LNCaP clone FGC (cell line): ENCODE data around the gene ASTN2.

ENCODE experiments used
- DNase-seq: peaks from one replicate; pipeline ENCODE4 v3.0.0-alpha.2; 2011; ENCODE audit warnings: low read depth
- H3K4me3 ChIP-seq: 2 replicates; pipeline ENCODE4 v1.5.1; 2011; ENCODE audit warnings: mild to moderate bottlenecking, low read depth, low read length, control low read depth
- CTCF ChIP-seq: IDR thresholded peaks from 2 replicates; pipeline ENCODE4 v1.5.1; 2012; ENCODE audit warnings: mild to moderate bottlenecking; ENCODE audit not compliant: control insufficient read depth, insufficient read depth; ENCODE audit errors: extremely low read depth

Gene ASTN2

DNA sequence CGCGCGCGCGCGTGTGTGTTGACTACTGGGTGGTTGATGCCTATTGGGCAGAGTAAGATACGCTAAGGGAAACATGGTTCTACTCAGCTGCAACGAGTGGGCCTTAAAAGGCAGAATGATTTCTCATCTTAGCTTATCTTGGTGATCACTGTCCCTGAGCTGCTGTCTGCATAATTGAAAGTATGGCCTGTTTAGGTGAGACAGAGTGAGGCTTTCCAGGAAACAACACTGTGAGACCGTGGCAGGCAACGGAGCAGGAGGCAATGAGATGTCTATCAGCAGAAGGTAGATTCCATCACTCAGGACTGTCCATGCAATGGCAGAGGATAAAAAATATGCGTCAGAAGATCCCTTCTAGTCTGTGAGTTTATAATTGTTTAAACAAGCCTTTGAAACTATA lies 450.6 kb downstream of the ASTN2 start:
- no peak overlapping the region for H3K4me3 ChIP-seq
- no peak for TF ChIP-seq CTCF
- DNase-seq = no peak

- DNase-seq = no peak
These were observed 455.0 kb downstream of the ASTN2 start for GRCh38 chr9:116959809-116960208.

GRCh38 chr9:116958881-116959280 lies 456.0 kb downstream of the ASTN2 start:
- no peak for DNase-seq
- no peak overlapping the region for H3K4me3 ChIP-seq
- TF ChIP-seq CTCF = no peak

More at GRCh38 chr9:116959809-116960208, 455.0 kb downstream of the ASTN2 start:
- no peak overlapping the region for H3K4me3 ChIP-seq
- TF ChIP-seq CTCF = no peak

GRCh38 chr9:116954731-116955130 lies 460.1 kb downstream of the ASTN2 start:
- no peak for TF ChIP-seq CTCF
- H3K4me3 ChIP-seq = no peak overlapping the region
- DNase-seq = no peak

DNA sequence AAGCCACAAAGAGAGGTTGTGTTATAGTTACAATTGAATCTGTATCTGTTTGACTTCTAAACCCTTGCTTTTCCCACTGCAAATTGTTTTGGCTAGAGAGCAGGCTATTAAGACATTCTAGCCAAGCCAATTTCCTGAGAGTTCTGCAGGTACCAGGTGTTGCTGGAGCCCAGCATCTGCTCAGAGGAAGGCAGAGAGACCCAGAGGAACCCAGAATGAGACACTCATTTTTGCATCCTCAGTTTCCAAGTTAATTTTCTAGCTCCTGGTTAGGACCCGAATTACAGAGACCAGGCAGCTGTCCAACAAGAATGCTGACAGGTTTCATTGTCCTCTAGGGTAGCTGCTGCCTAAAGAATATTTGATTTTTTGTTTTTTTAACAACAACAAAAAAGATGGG lies 461.6 kb downstream of the ASTN2 start:
- no peak for TF ChIP-seq CTCF

DNA sequence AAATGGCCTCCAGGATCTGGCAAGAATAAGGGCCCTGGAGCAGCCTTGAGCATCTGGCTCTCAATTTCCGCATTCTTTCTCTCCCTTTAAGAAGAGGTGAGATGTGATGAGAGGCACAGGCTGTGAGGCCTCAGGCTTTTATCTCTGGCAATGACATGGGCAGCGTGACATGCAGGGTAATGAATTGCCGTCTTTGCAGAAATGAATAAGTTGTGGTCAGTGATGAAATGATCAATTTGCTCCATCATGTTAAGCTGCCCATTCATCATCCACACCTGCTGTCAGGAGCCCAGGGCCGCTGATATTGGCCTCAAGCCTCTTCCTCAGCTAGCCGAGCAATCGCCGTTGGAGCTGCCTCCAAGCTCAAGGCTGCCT lies 462.4 kb downstream of the ASTN2 start:
- no peak overlapping the region for H3K4me3 ChIP-seq
- TF ChIP-seq CTCF = no peak
- DNase-seq = no peak

More for the DNA sequence above, 461.6 kb downstream of the ASTN2 start:
- no peak for DNase-seq
- no peak overlapping the region for H3K4me3 ChIP-seq

DNA sequence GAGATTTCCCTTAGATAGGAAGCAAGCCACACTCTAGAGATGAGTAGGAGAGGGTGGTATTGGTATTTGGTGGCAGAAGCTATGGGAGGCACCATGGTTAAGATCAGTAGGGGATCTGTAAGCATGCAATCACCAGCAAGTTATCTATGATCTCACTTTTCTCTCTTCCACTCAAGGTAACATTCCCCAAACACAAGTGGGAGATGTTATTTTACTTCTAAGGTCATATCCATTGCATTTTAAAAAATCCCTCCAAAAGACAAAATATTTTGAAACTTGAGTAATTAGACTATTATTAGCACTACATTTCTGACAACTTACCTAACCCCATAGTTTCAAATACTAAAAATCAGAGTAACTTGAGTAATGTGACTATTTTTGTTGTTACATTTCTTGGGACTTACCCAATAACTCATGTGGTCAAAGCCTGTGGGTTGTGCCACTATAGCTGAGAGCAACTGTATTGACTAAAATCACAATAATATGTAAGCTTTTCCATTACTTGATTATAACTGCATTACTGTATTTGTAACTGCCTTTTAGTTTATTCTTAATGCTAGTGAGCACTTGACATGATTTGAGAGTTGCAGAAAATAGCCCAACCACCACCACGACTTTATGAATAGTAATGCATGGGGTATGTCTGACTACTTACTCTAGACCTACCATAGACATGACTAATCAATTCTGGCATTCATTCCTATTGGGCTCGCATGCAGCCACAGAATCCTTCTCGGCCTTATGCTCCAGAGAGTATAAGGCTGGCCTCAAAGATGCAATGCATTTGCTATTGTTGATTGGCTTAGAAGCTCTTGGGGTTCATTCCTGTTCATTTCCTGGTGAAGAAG lies 463.0 kb downstream of the ASTN2 start:
- DNase-seq = no peak
- no peak overlapping the region for H3K4me3 ChIP-seq
- TF ChIP-seq CTCF = no peak
